ENCODE measurements around the gene KRT84.
"Not testable (repeated sequence)": the region's sequence is repeated elsewhere in the genome, so short reads cannot be mapped to it uniquely, and the experiment has no call there.

DNA sequence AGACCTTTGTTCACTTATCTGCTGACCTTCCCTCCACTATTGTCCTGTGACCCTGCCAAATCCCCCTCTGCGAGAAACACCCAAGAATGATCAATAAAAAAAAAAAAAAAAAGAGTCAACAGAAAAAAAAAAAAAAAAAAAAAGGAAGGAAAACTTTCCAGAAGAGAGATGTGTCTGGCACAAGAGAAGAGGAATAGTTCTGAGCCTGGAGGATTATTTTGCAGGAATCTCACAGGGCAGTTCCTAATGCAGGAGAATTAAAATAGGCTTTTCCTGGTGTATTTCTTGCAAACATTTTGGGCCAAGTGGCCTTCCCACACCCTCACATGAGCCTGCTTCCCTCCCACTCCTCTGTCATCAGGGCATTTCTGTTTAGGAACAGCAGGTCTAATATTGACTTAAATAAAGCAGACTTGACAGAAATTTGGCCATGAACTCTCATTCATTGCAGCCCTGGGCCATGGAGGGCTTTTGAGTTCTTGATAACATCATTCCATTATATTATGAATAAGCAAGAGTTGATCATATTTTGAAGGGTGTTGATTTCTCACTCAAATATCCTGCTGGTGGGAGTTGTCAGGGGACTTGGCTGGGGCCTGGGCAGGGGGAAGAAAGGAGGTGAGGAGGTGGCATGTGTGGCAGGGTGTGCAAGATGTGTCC, 25.3 kb upstream of the KRT84 start:
- TF ChIP-seq, protein P1, sequence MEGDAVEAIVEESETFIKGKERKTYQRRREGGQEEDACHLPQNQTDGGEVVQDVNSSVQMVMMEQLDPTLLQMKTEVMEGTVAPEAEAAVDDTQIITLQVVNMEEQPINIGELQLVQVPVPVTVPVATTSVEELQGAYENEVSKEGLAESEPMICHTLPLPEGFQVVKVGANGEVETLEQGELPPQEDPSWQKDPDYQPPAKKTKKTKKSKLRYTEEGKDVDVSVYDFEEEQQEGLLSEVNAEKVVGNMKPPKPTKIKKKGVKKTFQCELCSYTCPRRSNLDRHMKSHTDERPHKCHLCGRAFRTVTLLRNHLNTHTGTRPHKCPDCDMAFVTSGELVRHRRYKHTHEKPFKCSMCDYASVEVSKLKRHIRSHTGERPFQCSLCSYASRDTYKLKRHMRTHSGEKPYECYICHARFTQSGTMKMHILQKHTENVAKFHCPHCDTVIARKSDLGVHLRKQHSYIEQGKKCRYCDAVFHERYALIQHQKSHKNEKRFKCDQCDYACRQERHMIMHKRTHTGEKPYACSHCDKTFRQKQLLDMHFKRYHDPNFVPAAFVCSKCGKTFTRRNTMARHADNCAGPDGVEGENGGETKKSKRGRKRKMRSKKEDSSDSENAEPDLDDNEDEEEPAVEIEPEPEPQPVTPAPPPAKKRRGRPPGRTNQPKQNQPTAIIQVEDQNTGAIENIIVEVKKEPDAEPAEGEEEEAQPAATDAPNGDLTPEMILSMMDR (conservative IDR thresholded peaks at IDR 0.05; ENCODE audit: low read depth, low read length) = not testable (repeated sequence)
- TF ChIP-seq EZH2 (IDR thresholded peaks at IDR 0.05; ENCODE audit: borderline replicate concordance, low read depth, low read length, poor library complexity, severe bottlenecking) = not testable (repeated sequence)

Data from A673 (cell line).